Raji (cell line): ENCODE data around the gene TENM4.

Experiments
- POLR2A ChIP-seq: IDR thresholded peaks from 2 replicates; pipeline ENCODE4 v1.6.1; 2011; ENCODE audit warnings: low read depth, low read length, control low read depth; ENCODE audit not compliant: insufficient read depth

Gene TENM4

GRCh38 chr11:79331203-79331901 lies 109.5 kb downstream of the TENM4 start:
- no peak for TF ChIP-seq POLR2A

DNA sequence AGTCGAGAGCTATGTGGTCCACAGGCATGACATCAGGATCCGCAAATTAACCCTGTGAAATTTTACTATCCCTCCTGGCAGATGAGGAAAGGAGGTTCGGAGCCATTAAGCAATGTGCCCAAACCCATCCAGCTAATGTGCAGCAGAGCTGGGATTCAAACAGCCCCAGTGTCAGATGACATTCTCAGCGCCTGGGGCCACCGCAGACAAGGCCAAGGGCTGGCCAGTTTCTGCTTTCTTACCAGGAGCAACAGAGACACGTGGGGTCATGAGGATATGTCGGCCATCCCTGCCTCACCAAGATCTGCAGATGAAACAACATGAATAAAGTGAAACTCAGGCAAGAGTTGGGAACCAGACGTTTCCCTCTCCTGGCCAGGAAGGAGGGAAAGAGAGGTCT lies 110.2 kb downstream of the TENM4 start:
- no peak for TF ChIP-seq POLR2A

GRCh38 chr11:79329561-79329960 lies 111.3 kb downstream of the TENM4 start:
- no peak for TF ChIP-seq POLR2A

DNA sequence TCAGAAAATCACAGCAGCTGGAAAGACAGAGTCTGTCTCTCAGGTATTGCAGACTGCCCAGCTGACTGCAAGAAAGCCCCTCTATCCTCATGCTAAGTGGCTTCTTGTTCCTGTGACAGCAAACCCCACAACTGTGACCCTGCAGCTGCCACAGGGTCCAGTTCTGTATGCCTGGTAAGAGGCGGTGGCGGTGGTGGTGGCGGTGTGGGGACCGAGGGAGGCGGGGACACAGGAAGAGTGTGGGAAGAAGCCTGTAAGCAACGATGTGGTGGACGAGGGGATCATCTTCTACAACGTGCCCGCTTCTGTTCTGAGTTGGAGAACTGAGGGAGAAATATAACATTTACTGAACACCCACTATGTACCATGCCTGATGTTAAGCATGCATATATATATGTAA lies 112.4 kb downstream of the TENM4 start:
- TF ChIP-seq POLR2A = no peak

GRCh38 chr11:79325851-79326250 lies 115.0 kb downstream of the TENM4 start:
- no peak for TF ChIP-seq POLR2A

- no peak for TF ChIP-seq POLR2A
Observed at GRCh38 chr11:79321263-79321662, 119.6 kb downstream of the TENM4 start.

GRCh38 chr11:79314906-79315689 lies 125.7 kb downstream of the TENM4 start:
- TF ChIP-seq POLR2A = no peak

- no peak for TF ChIP-seq POLR2A
Observed at GRCh38 chr11:79313530-79313913, 127.3 kb downstream of the TENM4 start.

GRCh38 chr11:79312617-79313529 lies 128.0 kb downstream of the TENM4 start:
- TF ChIP-seq POLR2A = no peak

DNA sequence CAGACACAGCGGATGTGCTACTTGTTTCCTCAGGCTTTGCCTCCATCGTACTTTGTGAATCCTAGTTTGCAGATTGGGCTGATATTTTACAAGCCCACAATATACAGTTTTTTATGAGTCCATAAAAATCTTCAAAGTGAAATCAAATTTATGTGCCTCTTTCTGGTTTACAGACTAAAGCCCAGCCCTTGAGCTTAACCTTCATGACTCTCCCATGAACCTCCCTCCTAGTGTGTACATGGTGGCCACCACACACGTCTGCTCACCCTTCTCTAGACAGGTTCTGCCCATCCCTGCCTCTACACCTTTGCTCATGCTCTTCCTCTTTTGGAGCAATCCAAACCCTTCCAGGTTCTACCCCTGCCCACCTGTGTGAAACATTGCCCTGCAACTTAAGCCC lies 129.4 kb downstream of the TENM4 start:
- TF ChIP-seq POLR2A = no peak

DNA sequence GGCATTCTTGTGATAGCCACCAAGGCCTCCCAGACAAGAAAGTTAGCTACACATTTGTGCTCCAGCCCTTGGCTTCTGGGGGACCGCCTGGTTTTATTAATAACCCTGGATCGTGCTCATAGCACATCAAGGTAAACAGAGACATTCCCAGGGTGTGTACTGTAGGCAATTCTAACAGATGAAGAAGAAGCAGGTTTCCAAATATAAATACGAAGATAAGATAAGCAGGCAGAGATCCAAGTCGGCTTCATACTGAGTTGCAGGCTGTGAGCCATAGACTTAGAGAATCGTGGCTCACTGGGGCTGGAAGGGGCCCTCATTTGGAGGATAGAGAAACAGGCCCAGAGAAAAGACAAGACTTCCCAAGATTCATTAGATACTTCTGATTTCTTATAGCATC lies 131.4 kb downstream of the TENM4 start:
- TF ChIP-seq POLR2A = no peak

GRCh38 chr11:79308429-79308828 lies 132.4 kb downstream of the TENM4 start:
- no peak for TF ChIP-seq POLR2A

- TF ChIP-seq POLR2A = no peak
Observed at GRCh38 chr11:79304599-79305212, 136.1 kb downstream of the TENM4 start.

GRCh38 chr11:79296141-79296540 lies 144.7 kb downstream of the TENM4 start:
- no peak for TF ChIP-seq POLR2A

DNA sequence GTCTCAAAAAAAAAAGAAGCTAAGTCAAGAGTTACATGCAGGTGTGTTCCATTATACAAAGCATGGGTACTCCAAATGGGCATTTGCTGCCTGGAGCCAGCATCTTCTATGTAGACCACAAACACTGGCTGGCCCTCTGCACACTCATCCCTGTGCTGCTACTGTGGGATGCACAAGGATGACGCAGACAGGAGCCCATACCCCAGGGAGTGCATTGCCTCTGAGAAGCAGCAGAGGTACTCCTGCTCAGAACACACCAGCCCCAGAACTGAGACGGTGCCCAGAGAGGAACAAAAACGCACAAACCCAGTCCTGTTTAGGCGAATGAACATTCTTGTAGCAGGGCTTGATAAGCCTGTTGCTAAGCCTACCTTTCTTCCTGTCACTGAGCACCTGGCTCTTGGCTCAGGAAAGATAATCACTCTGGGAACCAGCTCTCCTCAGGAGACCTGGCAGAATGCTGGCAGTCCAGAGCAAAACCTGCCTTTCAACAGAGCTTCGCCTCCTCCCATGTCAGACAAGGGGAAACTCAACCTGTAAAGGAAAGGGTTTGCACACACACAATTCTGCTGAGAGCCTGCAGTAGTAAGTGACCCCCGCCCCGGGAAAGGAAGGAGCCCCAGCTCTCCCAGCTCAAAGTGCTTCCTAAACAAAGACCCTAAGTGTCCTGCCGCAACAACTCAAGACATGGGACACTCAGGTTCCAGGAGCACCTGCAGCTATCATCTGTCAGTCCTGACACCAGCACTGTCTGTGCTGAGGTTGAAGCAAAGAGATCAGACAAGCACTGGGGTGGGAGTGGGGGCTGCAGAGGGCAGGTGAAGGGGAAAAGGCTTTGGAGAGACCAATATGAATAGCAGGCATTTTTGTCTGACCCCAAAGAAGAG lies 145.7 kb downstream of the TENM4 start:
- no peak for TF ChIP-seq POLR2A

DNA sequence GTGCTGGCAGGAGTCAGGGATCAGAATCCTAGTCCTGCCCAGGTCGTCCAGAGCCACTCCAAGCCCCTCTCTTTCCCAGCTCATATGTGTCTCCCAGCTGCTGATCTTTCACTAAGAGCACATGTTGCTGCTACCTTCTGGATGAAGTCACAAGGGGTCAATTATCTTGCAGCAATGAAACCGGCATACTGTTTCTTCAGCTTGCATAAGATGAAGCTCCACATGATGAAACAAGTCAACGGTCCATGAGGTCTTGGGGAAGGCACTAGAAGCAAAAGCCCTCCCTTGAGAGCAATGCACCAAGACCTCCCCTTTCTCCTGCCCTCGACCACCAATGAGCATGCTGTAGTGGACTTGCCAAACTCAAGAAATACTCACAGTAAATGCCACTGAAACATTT lies 148.9 kb downstream of the TENM4 start:
- TF ChIP-seq POLR2A = no peak
